ENCODE data around the gene PFN1.

Gene PFN1

DNA sequence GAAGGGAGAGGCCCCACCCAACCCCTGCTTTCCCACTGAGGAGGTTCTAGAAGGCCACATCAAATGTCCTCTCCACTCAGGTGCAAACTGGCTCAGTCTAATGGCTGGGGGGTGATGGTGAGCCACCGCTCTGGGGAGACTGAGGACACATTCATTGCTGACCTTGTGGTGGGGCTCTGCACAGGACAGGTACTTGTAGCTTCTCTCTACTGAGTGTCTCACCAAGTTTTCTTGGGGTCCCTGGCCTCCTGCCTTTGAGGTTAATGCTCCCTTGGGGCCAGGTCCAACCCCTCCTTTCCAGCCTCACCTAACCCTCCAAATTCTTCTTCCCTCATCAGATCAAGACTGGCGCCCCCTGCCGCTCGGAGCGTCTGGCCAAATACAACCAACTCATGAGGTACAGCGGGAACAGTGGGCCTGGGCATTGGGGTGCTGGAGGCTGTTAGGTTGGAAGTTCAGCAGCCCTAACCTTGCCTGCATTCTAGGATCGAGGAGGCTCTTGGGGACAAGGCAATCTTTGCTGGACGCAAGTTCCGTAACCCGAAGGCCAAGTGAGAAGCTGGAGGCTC lies 8.2 kb upstream of the PFN1 start:
- Histone ChIP-seq H3K9ac (ENCODE audit: low read length) (no peak overlapping the region), H3K79me2 (ENCODE audit: insufficient read depth, low read length) (no peaks in the 10 kb centered on the region), H3K27me3 (ENCODE audit: insufficient read depth, low read length) (no peaks in the 10 kb centered on the region), H3K9me3 (ENCODE audit: low read length) (no peaks in the 10 kb centered on the region), H3K27ac (ENCODE audit: low read depth, low read length, poor library complexity, severe bottlenecking) (no peak overlapping the region), H3K9me2 (ENCODE audit: low read depth, low read length) (no peaks in the 10 kb centered on the region), H3K4me2 (ENCODE audit: low read length) (no peak overlapping the region), H4K20me1 (ENCODE audit: insufficient read depth, low read length) (no peaks in the 10 kb centered on the region), H2AFZ (ENCODE audit: low read length) (no peak overlapping the region), H3K4me3 (ENCODE audit: low read depth, low read length, poor library complexity, severe bottlenecking) (no peak overlapping the region), H3F3A (ENCODE audit: insufficient read depth, low read length) (no peaks in the 10 kb centered on the region), H3K4me1 (ENCODE audit: insufficient read depth, low read length, severe bottlenecking) (no peaks in the 10 kb centered on the region), H3K36me3 (ENCODE audit: insufficient read depth, low read length) (peaks cover 18% of the 10 kb centered on the region)
- peak; percentile 91 for TF ChIP-seq CTCF (IDR thresholded peaks at IDR 0.05; ENCODE audit: low read length)
- TF ChIP-seq EZH2 (IDR thresholded peaks at IDR 0.05; ENCODE audit: borderline replicate concordance, low read length): no peak

GRCh38 chr17:4955091-4955490 lies 6.8 kb upstream of the PFN1 start:
- no peaks in the 10 kb centered on the region for H4K20me1 ChIP-seq (ENCODE audit: insufficient read depth, low read length)
- no peaks in the 10 kb centered on the region for H3K9me2 ChIP-seq (ENCODE audit: low read depth, low read length)
- H3K4me3 ChIP-seq (ENCODE audit: low read depth, low read length, poor library complexity, severe bottlenecking): no peak overlapping the region
- no peaks in the 10 kb centered on the region for H3F3A ChIP-seq (ENCODE audit: insufficient read depth, low read length)
- H3K27ac ChIP-seq (ENCODE audit: low read depth, low read length, poor library complexity, severe bottlenecking): no peak overlapping the region
- no peaks in the 10 kb centered on the region for H3K27me3 ChIP-seq (ENCODE audit: insufficient read depth, low read length)
- TF ChIP-seq EZH2 (IDR thresholded peaks at IDR 0.05; ENCODE audit: borderline replicate concordance, low read length) (no peak), CTCF (IDR thresholded peaks at IDR 0.05; ENCODE audit: low read length) (no peak)
- no peak overlapping the region for H3K9ac ChIP-seq (ENCODE audit: low read length)
- peaks cover 10% of the 10 kb centered on the region for H3K36me3 ChIP-seq (ENCODE audit: insufficient read depth, low read length)
- H3K9me3 ChIP-seq (ENCODE audit: low read length): no peaks in the 10 kb centered on the region
- no peak overlapping the region for H2AFZ ChIP-seq (ENCODE audit: low read length)
- no peak overlapping the region for H3K4me2 ChIP-seq (ENCODE audit: low read length)
- H3K79me2 ChIP-seq (ENCODE audit: insufficient read depth, low read length): no peaks in the 10 kb centered on the region
- H3K4me1 ChIP-seq (ENCODE audit: insufficient read depth, low read length, severe bottlenecking): peaks cover 12% of the 10 kb centered on the region

- H3F3A ChIP-seq (ENCODE audit: insufficient read depth, low read length): no peaks in the 10 kb centered on the region
- no peak overlapping the region for H2AFZ ChIP-seq (ENCODE audit: low read length)
- no peaks in the 10 kb centered on the region for H3K27me3 ChIP-seq (ENCODE audit: insufficient read depth, low read length)
- H3K79me2 ChIP-seq (ENCODE audit: insufficient read depth, low read length): no peaks in the 10 kb centered on the region
- H3K4me2 ChIP-seq (ENCODE audit: low read length): no peak overlapping the region
- H3K27ac ChIP-seq (ENCODE audit: low read depth, low read length, poor library complexity, severe bottlenecking): no peak overlapping the region
- no peak overlapping the region for H3K9ac ChIP-seq (ENCODE audit: low read length)
- no peaks in the 10 kb centered on the region for H3K36me3 ChIP-seq (ENCODE audit: insufficient read depth, low read length)
- TF ChIP-seq CTCF (IDR thresholded peaks at IDR 0.05; ENCODE audit: low read length): no peak
- no peak for TF ChIP-seq EZH2 (IDR thresholded peaks at IDR 0.05; ENCODE audit: borderline replicate concordance, low read length)
- no peak overlapping the region for H3K4me3 ChIP-seq (ENCODE audit: low read depth, low read length, poor library complexity, severe bottlenecking)
- peaks cover 17% of the 10 kb centered on the region for H3K4me1 ChIP-seq (ENCODE audit: insufficient read depth, low read length, severe bottlenecking)
- H3K9me3 ChIP-seq (ENCODE audit: low read length): no peaks in the 10 kb centered on the region
- H3K9me2 ChIP-seq (ENCODE audit: low read depth, low read length): no peaks in the 10 kb centered on the region
- no peaks in the 10 kb centered on the region for H4K20me1 ChIP-seq (ENCODE audit: insufficient read depth, low read length)
Observed at GRCh38 chr17:4953451-4953961, 5.2 kb upstream of the PFN1 start.

All from OCI-LY1 (cell line).